Activated naive CD4-positive, alpha-beta T cell treated with anti-CD3 and anti-CD28 coated beads, Interleukin-2, amount 10 ng/mL, durations not matched to agents 7 days and 5 days (primary cell): ENCODE data around the gene PRKCZ.

Experiments used
- CTCF ChIA-PET: fragments of 350-600 bp; sonication (Branson Sonifier 250); formaldehyde crosslinking; loops from one replicate; lab custom pipeline; 2021; ENCODE audit warnings: antibody characterized with exemption; lab: Charles Lee
- DNase-seq: peaks from one replicate; pipeline ENCODE4 v3.0.0-alpha.2; 2020
- H3K27ac Mint-ChIP-seq: one replicate; pipeline ENCODE4 v1.8.0; 2021; ENCODE audit warnings: mild to moderate bottlenecking, moderate library complexity, mixed read lengths
- H3K27me3 Mint-ChIP-seq: one replicate; pipeline ENCODE4 v1.8.0; 2021; ENCODE audit warnings: mild to moderate bottlenecking, mixed read lengths
- H3K36me3 Mint-ChIP-seq: one replicate; pipeline ENCODE4 v1.8.0; 2021; ENCODE audit warnings: mixed read lengths
- H3K4me1 Mint-ChIP-seq: one replicate; pipeline ENCODE4 v1.8.0; 2021; ENCODE audit warnings: mixed read lengths
- H3K4me3 Mint-ChIP-seq: one replicate; pipeline ENCODE4 v1.8.0; 2021; ENCODE audit warnings: mild to moderate bottlenecking, moderate library complexity, mixed read lengths
- H3K9me3 Mint-ChIP-seq: one replicate; pipeline ENCODE4 v1.8.0; 2021; ENCODE audit warnings: mixed read lengths

Gene PRKCZ

GRCh38 chr1:2098301-2098698 lies 48.1 kb downstream of the PRKCZ start:
- H3K27me3 Mint-ChIP-seq: no peaks in the 10 kb centered on the region
- H3K4me3 Mint-ChIP-seq: no peak overlapping the region
- DNase-seq: no peak
- no peaks in the 10 kb centered on the region for H3K4me1 Mint-ChIP-seq
- H3K36me3 Mint-ChIP-seq: peaks cover 3% of the 10 kb centered on the region
- no peak overlapping the region for H3K27ac Mint-ChIP-seq
- CTCF ChIA-PET: no interaction called here
- H3K9me3 Mint-ChIP-seq: peaks cover 7% of the 10 kb centered on the region

GRCh38 chr1:2098839-2099785 lies 48.9 kb downstream of the PRKCZ start:
- no peaks in the 10 kb centered on the region for H3K4me1 Mint-ChIP-seq
- no peak for DNase-seq
- CTCF ChIA-PET: no interaction called here
- H3K27me3 Mint-ChIP-seq: no peaks in the 10 kb centered on the region
- H3K36me3 Mint-ChIP-seq: peaks cover 3% of the 10 kb centered on the region
- no peak overlapping the region for H3K4me3 Mint-ChIP-seq
- no peak overlapping the region for H3K27ac Mint-ChIP-seq
- peaks cover 7% of the 10 kb centered on the region for H3K9me3 Mint-ChIP-seq

GRCh38 chr1:2099886-2100779 lies 49.9 kb downstream of the PRKCZ start:
- Mint-ChIP-seq H3K9me3 (peaks cover 7% of the 10 kb centered on the region), H3K27ac (no peak overlapping the region), H3K36me3 (peaks cover 3% of the 10 kb centered on the region), H3K27me3 (no peaks in the 10 kb centered on the region), H3K4me1 (no peaks in the 10 kb centered on the region), H3K4me3 (no peak overlapping the region)
- DNase-seq: no peak
- CTCF ChIA-PET: no interaction called here

- peaks cover 3% of the 10 kb centered on the region for H3K36me3 Mint-ChIP-seq
- no peaks in the 10 kb centered on the region for H3K4me1 Mint-ChIP-seq
- no peaks in the 10 kb centered on the region for H3K27me3 Mint-ChIP-seq
- H3K27ac Mint-ChIP-seq: no peak overlapping the region
- CTCF ChIA-PET: no interaction called here
- no peak overlapping the region for H3K4me3 Mint-ChIP-seq
- peaks cover 7% of the 10 kb centered on the region for H3K9me3 Mint-ChIP-seq
- no peak for DNase-seq
These were observed 50.5 kb downstream of the PRKCZ start for GRCh38 chr1:2100780-2101108.

GRCh38 chr1:2101531-2101930 lies 51.3 kb downstream of the PRKCZ start:
- DNase-seq: no peak
- no peak overlapping the region for H3K27ac Mint-ChIP-seq
- H3K4me1 Mint-ChIP-seq: no peaks in the 10 kb centered on the region
- H3K4me3 Mint-ChIP-seq: no peak overlapping the region
- CTCF ChIA-PET: no interaction called here
- H3K36me3 Mint-ChIP-seq: peaks cover 3% of the 10 kb centered on the region
- H3K27me3 Mint-ChIP-seq: no peaks in the 10 kb centered on the region
- peaks cover 5% of the 10 kb centered on the region for H3K9me3 Mint-ChIP-seq

GRCh38 chr1:2101946-2102345 lies 51.7 kb downstream of the PRKCZ start:
- no peak overlapping the region for H3K27ac Mint-ChIP-seq
- no peak overlapping the region for H3K4me3 Mint-ChIP-seq
- peaks cover 5% of the 10 kb centered on the region for H3K9me3 Mint-ChIP-seq
- CTCF ChIA-PET: no interaction called here
- H3K4me1 Mint-ChIP-seq: no peaks in the 10 kb centered on the region
- no peak for DNase-seq
- H3K27me3 Mint-ChIP-seq: no peaks in the 10 kb centered on the region
- H3K36me3 Mint-ChIP-seq: peaks cover 3% of the 10 kb centered on the region

GRCh38 chr1:2102753-2103152 lies 52.5 kb downstream of the PRKCZ start:
- Mint-ChIP-seq H3K4me1 (no peaks in the 10 kb centered on the region), H3K36me3 (peaks cover 2% of the 10 kb centered on the region), H3K27me3 (no peaks in the 10 kb centered on the region), H3K27ac (no peak overlapping the region), H3K4me3 (no peak overlapping the region), H3K9me3 (peaks cover 3% of the 10 kb centered on the region)
- no peak for DNase-seq
- CTCF ChIA-PET: no interaction called here

GRCh38 chr1:2103266-2103900 lies 53.2 kb downstream of the PRKCZ start:
- Mint-ChIP-seq H3K36me3 (no peaks in the 10 kb centered on the region), H3K4me3 (no peak overlapping the region), H3K27ac (no peak overlapping the region), H3K27me3 (no peaks in the 10 kb centered on the region), H3K9me3 (no peaks in the 10 kb centered on the region), H3K4me1 (no peaks in the 10 kb centered on the region)
- CTCF ChIA-PET: no interaction called here
- DNase-seq: no peak

- Mint-ChIP-seq H3K4me1 (no peaks in the 10 kb centered on the region), H3K9me3 (no peaks in the 10 kb centered on the region), H3K4me3 (no peak overlapping the region), H3K27ac (no peak overlapping the region), H3K27me3 (no peaks in the 10 kb centered on the region), H3K36me3 (no peaks in the 10 kb centered on the region)
- CTCF ChIA-PET: no interaction called here
- no peak for DNase-seq
These were observed 53.8 kb downstream of the PRKCZ start for GRCh38 chr1:2103901-2104590.

- CTCF ChIA-PET: no interaction called here
- H3K27me3 Mint-ChIP-seq: no peaks in the 10 kb centered on the region
- no peak overlapping the region for H3K4me3 Mint-ChIP-seq
- no peak overlapping the region for H3K27ac Mint-ChIP-seq
- no peak for DNase-seq
- H3K4me1 Mint-ChIP-seq: no peaks in the 10 kb centered on the region
- H3K9me3 Mint-ChIP-seq: no peaks in the 10 kb centered on the region
- H3K36me3 Mint-ChIP-seq: no peaks in the 10 kb centered on the region
These were observed 54.6 kb downstream of the PRKCZ start for GRCh38 chr1:2104621-2105427.

GRCh38 chr1:2105781-2106524 lies 55.7 kb downstream of the PRKCZ start:
- Mint-ChIP-seq H3K9me3 (no peaks in the 10 kb centered on the region), H3K27me3 (no peaks in the 10 kb centered on the region), H3K4me3 (no peak overlapping the region), H3K27ac (no peak overlapping the region), H3K36me3 (no peaks in the 10 kb centered on the region), H3K4me1 (no peaks in the 10 kb centered on the region)
- no peak for DNase-seq
- CTCF ChIA-PET: no interaction called here

- no peak for DNase-seq
- CTCF ChIA-PET: no interaction called here
- no peaks in the 10 kb centered on the region for H3K9me3 Mint-ChIP-seq
- no peaks in the 10 kb centered on the region for H3K36me3 Mint-ChIP-seq
- no peaks in the 10 kb centered on the region for H3K4me1 Mint-ChIP-seq
- no peak overlapping the region for H3K27ac Mint-ChIP-seq
- H3K27me3 Mint-ChIP-seq: no peaks in the 10 kb centered on the region
- no peak overlapping the region for H3K4me3 Mint-ChIP-seq
These were observed 56.6 kb downstream of the PRKCZ start for GRCh38 chr1:2106659-2107405.
